Astrocyte of the cerebellum (primary cell): ENCODE results near the gene EIF4A2.

Experiments used
- DNase-seq: peaks from one replicate; pipeline ENCODE4 v3.0.0-alpha.2; 2011; ENCODE audit warnings: low read depth
- H3K4me3 ChIP-seq: 2 replicates; pipeline ENCODE4 v1.5.1; 2011; ENCODE audit warnings: mild to moderate bottlenecking, low read depth, low read length, moderate library complexity
- CTCF ChIP-seq: IDR thresholded peaks from 2 replicates; pipeline ENCODE4 v1.5.1; 2012; ENCODE audit warnings: low read length, low read depth, moderate library complexity, mild to moderate bottlenecking; ENCODE audit errors: missing control alignments
- in situ Hi-C: cut with HindIII; loops from 2 replicates; pipeline ENCODE4 v1.10.0; 2017; ENCODE audit warnings: low sequenced_read_pairs

The EIF4A2 gene

GRCh38 chr3:186754006-186754405 lies 29.4 kb upstream of the EIF4A2 start:
- TF ChIP-seq CTCF = no peak
- DNase-seq = no peak
- no peak overlapping the region for H3K4me3 ChIP-seq
- in situ Hi-C loops = no loop called here

DNA sequence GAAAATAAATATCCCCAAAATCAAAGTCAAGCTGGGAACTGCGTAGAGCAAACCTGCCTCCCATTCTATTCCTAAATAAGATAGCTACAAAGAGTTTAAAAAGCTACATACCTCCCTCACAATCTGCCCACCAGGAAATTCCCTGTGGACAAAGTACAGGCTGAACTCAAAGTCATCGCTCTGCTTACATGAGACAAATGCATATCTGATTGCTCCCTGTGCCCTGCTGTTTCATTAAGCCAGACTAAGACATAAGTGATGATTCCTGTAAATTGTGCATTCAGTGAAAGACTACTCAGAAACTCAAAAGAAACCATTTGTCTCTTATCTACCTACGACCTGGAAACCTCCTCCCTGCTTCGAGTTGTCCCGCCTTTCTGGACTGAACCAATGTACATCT lies 28.5 kb upstream of the EIF4A2 start:
- in situ Hi-C loops = no loop called here
- DNase-seq = no peak
- no peak for TF ChIP-seq CTCF
- no peak overlapping the region for H3K4me3 ChIP-seq

- no peak overlapping the region for H3K4me3 ChIP-seq
- DNase-seq = no peak
- no peak for TF ChIP-seq CTCF
- in situ Hi-C loops = no loop called here
Observed at GRCh38 chr3:186757214-186757613, 26.2 kb upstream of the EIF4A2 start.

GRCh38 chr3:186757686-186758220 lies 25.6 kb upstream of the EIF4A2 start:
- in situ Hi-C loops = no loop called here
- no peak overlapping the region for H3K4me3 ChIP-seq
- TF ChIP-seq CTCF = no peak
- DNase-seq = no peak

DNA sequence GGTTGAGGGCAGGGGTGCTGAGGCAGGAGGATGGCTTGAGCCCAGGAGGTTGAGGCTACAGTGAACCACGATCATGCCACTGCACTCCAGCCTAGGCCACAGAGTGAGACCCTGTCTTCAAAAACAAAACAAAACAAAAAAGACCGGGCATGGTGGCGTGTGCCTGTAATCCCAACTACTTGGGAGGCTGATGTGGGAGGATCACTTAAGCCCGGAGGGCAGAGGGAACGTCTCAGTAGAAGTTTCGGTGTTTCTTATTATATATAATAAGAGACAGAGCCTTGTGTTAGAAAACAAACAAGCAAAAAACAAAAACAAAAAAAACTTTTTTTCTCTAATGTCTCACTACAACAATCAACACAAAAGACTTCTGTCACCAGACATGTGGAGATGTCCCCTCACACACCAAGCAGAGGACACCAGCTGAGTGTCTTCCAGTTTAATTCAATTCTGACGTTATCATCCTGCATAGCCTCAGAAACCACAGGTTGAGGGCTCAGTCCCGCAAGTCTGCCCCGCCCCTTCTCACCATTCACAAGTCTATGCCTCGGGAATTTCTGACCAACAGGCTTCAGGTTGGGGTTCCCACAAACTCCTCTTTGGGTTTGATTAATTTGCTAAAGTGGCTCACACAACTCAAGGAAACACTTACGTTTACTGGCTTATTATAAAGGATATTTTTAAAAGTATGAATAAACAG lies 24.0 kb upstream of the EIF4A2 start:
- in situ Hi-C loops = no loop called here
- no peak overlapping the region for H3K4me3 ChIP-seq
- DNase-seq = no peak
- no peak for TF ChIP-seq CTCF

DNA sequence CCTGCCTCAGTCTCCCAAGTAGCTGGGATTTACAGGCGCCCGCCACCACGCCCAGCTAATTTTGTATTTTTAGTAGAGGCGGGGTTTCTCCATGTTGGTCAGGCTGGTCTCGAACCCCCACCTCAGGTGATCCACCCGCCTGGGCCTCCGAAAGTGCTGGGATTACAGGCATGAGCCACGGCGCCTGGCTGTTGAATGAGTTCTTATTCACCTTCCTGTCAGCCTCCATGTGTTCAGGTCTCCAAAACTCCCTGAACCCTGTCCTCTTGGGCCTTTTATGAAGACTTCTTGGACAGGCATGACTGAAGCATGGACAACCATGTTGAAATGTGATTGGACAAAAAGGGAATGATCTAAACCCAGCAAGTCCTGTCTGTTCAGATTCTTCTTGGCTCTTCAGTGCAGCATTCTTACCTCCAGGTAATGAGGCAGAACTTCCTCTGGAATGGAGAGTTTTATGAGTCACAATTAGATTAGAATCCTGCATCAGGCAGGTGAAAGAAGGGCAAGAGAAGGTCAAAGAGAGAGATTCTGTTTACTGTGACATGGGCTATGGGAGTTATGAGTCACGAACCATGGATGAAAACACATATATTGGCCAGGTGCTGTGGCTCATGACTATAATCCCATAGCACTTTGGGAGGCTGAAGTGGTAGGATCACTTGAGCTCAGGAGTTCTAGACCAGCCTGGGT lies 23.1 kb upstream of the EIF4A2 start:
- no peak for DNase-seq
- in situ Hi-C loops = no loop called here
- no peak for TF ChIP-seq CTCF
- no peak overlapping the region for H3K4me3 ChIP-seq
